Panc1 (cell line): ENCODE data around the gene ADARB2. TPM values are rescaled to one million over a fixed set of nuclear protein-coding genes. Genes with fewer than 3 reads are reported as not detected.

Experiments
- ATAC-seq: fragments of 200-7000 bp; cut with Tn5 transposase; 2 replicates; pipeline ENCODE4 v1.9.1; 2020; ENCODE audit warnings: mild to moderate bottlenecking, moderate library complexity
- BruUV-seq: library from RNA; stranded (reverse); fragments of 400-500 nt; replicated peaks from 2 replicates; lab custom pipeline; 2021; lab: Mats Ljungman, UMichigan
- CTCF ChIA-PET: fragments of 300-600 bp; sonication (Branson Sonifier 250); formaldehyde crosslinking; loops from one replicate; lab custom pipeline; 2022; ENCODE audit warnings: antibody characterized with exemption; lab: Charles Lee
- POLR2A ChIA-PET: fragments of 300-600 bp; sonication (Branson Sonifier 250); formaldehyde crosslinking; loops from one replicate; lab custom pipeline; 2022; ENCODE audit warnings: antibody characterized with exemption; lab: Charles Lee
- DNase-seq: peaks from one replicate; pipeline ENCODE4 v3.0.0-alpha.2; 2010; ENCODE audit warnings: low read depth, low spot score
- H3K27ac ChIP-seq: 2 replicates; pipeline ENCODE4 v1.5.1; 2011; ENCODE audit warnings: mild to moderate bottlenecking, low read length, inconsistent platforms
- H3K27me3 ChIP-seq: fragments of 200-500 bp; sonication (Bioruptor generic); 2 replicates; pipeline ENCODE4 v1.6.0; 2014; ENCODE audit warnings: low read length, inconsistent platforms; ENCODE audit not compliant: control insufficient read depth, insufficient read depth
- H3K36me3 ChIP-seq: fragments of 200-500 bp; sonication (Bioruptor generic); 2 replicates; pipeline ENCODE4 v1.5.1; 2014; ENCODE audit warnings: inconsistent platforms, mild to moderate bottlenecking, low read length, moderate library complexity; ENCODE audit not compliant: control insufficient read depth, insufficient read depth
- H3K4me1 ChIP-seq: 2 replicates; pipeline ENCODE4 v1.5.1; 2011; ENCODE audit warnings: inconsistent platforms, mild to moderate bottlenecking, low read length, moderate library complexity; ENCODE audit not compliant: control insufficient read depth, insufficient read depth
- H3K4me3 ChIP-seq, 2 experiments: 2 replicates each; pipeline ENCODE4 v1.5.1; 2011 to 2012; ENCODE audit warnings: low read depth in 2 of 2, low read length in 2 of 2, mild to moderate bottlenecking in 2 of 2, inconsistent platforms in 1 of 2, moderate library complexity in 1 of 2
- H3K9me3 ChIP-seq: fragments of 200-500 bp; sonication (Bioruptor generic); 2 replicates; pipeline ENCODE4 v1.5.1; 2014; ENCODE audit warnings: low read depth, mild to moderate bottlenecking, inconsistent platforms, low read length, moderate library complexity; ENCODE audit not compliant: control insufficient read depth, insufficient read depth
- CTCF ChIP-seq: fragments of 450-650 bp; IDR thresholded peaks from 2 replicates; pipeline ENCODE4 v1.5.1; 2017; ENCODE audit warnings: mild to moderate bottlenecking
- POLR2AphosphoS5 ChIP-seq: IDR thresholded peaks from 2 replicates; pipeline ENCODE4 v1.6.1; 2012; ENCODE audit warnings: mild to moderate bottlenecking, low read depth, low read length, moderate library complexity
- REST ChIP-seq, 2 experiments: IDR thresholded peaks; 2 replicates each; pipeline ENCODE4 v1.6.1; 2011 to 2012; ENCODE audit warnings: low read depth in 2 of 2, control low read depth in 1 of 2, low read length in 1 of 2, mild to moderate bottlenecking in 1 of 2, moderate library complexity in 1 of 2; ENCODE audit not compliant: insufficient read depth in 1 of 2
- SIN3A ChIP-seq: IDR thresholded peaks from 2 replicates; pipeline ENCODE4 v1.6.1; 2012; ENCODE audit warnings: low read depth, mild to moderate bottlenecking, low read length, moderate library complexity, borderline replicate concordance; ENCODE audit not compliant: insufficient read depth
- TCF7L2 ChIP-seq: IDR thresholded peaks from 2 replicates; pipeline ENCODE4 v1.6.1; 2011; ENCODE audit warnings: mild to moderate bottlenecking, low read depth, low read length, inconsistent platforms
- in situ Hi-C: cut with HindIII; loops from 2 replicates; pipeline ENCODE4 v1.10.0; 2016; ENCODE audit warnings: low sequenced_read_pairs, low pct_unique_long_range_greater_than_20kb
- intact Hi-C: fragments of 100-400 bp; cut with micrococcal nuclease; formaldehyde crosslinking; loops from one replicate; pipeline ENCODE4 v1.10.0; 2022; ENCODE audit not compliant: unreplicated experiment
- total RNA-seq: library from RNA; stranded (reverse); gene quantifications from one replicate; pipeline ENCODE4 v1.2.1, GENCODE V29; 2021; ENCODE audit not compliant: unreplicated experiment

ADARB2 gene
- total RNA-seq, 1 experiment from 2014 or later, result 0.31 TPM

GRCh38 chr10:1205450-1206030 lies 531.8 kb downstream of the ADARB2 start:
- Histone ChIP-seq H3K9me3 (no peaks in the 10 kb centered on the region), H3K4me1 (no peaks in the 10 kb centered on the region), H3K4me3 (no peak overlapping the region), H3K27me3 (peaks cover 2% of the 10 kb centered on the region; the same call in 1 of the 2 replicates), H3K36me3 (no peaks in the 10 kb centered on the region), H3K27ac (no peak overlapping the region)
- CTCF ChIA-PET, result no interaction called here
- ATAC-seq (no peak), DNase-seq (no peak)
- in situ Hi-C loops (no loop called here), intact Hi-C loops (no loop called here)
- POLR2A ChIA-PET, result no interaction called here
- no TSS peak for BruUV-seq
- TF ChIP-seq POLR2AphosphoS5 (no peak), CTCF (no peak), REST (IDR thresholded peaks at IDR 0.05; ENCODE audit: insufficient read depth in 1 of 2, low read depth in 2 of 2, low read length in 1 of 2) (no peak), SIN3A (no peak), TCF7L2 (no peak)

- H3K4me1 ChIP-seq, result no peaks in the 10 kb centered on the region
- ChIA-PET CTCF (no interaction called here), POLR2A (no interaction called here)
- no peak for ATAC-seq
- intact Hi-C loops (no loop called here), in situ Hi-C loops (no loop called here)
- no peak for DNase-seq
- H3K27ac ChIP-seq, result no peak overlapping the region
- H3K4me3 ChIP-seq, result no peak overlapping the region
- no peak for TF ChIP-seq POLR2AphosphoS5
- TF ChIP-seq CTCF, result no peak
- no peaks in the 10 kb centered on the region for H3K9me3 ChIP-seq
- BruUV-seq, result no TSS peak
- peaks cover 2% of the 10 kb centered on the region; the same call in 1 of the 2 replicates for H3K27me3 ChIP-seq
- H3K36me3 ChIP-seq, result no peaks in the 10 kb centered on the region
These were observed 532.6 kb downstream of the ADARB2 start for GRCh38 chr10:1204434-1205326.
